22Rv1 (cell line): ENCODE measurements around the gene SUN3.

Experiments used
- CTCF ChIP-seq: fragments of 450-650 bp; IDR thresholded peaks from 2 replicates; pipeline ENCODE4 v1.5.1; 2017; ENCODE audit warnings: mild to moderate bottlenecking
- ZFX ChIP-seq: fragments of 450-650 bp; IDR thresholded peaks from 2 replicates; pipeline ENCODE4 v1.6.1; 2017; ENCODE audit warnings: antibody characterized with exemption, borderline replicate concordance

- TF ChIP-seq CTCF, result no peak
- no peak for TF ChIP-seq ZFX
Observed at GRCh38 chr7:48016641-48017040, 12.3 kb downstream of the SUN3 start.
